ENCODE data around the gene ANKIB1. TPM values are rescaled to one million over a fixed set of nuclear protein-coding genes. Genes with fewer than 3 reads are reported as not detected.

ANKIB1 gene
- polyA plus RNA-seq, 1 experiment: 52.6 TPM

DNA sequence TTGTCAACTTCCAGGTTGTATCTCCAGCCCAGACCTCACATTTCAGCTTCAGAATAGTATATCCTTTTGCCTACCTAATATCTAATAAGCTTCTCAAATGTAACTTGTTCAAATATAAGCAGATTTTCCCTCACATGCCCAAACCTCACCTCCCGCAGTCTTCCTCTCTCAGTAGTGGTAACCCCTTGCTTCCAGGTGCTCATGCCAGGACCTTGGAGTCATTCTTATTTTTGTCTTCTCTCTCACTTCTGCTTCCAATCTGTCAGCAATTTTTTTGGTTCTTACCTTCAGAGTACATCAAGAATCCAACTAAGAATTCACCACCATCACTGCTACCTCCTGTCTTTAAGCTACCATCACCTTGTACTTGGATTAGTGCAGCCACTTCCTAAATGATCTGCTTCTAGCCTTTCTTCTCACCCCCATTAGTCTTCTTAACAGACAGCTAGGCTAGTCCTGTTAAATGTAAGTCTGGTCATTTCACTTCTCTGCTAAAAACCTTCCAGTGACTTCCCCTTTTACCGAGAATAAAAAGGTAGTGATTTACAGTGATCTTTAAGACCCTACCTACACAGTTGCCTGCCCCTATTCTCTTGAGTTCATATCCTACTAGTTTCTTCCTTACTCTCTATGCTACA, 14.0 kb downstream of the ANKIB1 start:
- CTCF ChIA-PET: interaction anchor here (0.6 kb wide), 1 partner anchor 374 kb away, joined by 4 read pairs; no protein-coding TSS in a partner anchor
- Histone ChIP-seq H3K27me3 (ENCODE audit: control insufficient read depth, insufficient read depth, low read length) (no peaks in the 10 kb centered on the region), H3K4me3 (ENCODE audit: low read depth, low read length) (no peak overlapping the region), H3K27ac (ENCODE audit: low read depth, low read length) (no peak overlapping the region), H3K9me3 (ENCODE audit: control insufficient read depth, insufficient read depth, low read length) (no peaks in the 10 kb centered on the region; the same call in 1 of the 2 replicates)
- POLR2A ChIA-PET: no interaction called here
- no peak for TF ChIP-seq CTCF (IDR thresholded peaks at IDR 0.05; ENCODE audit: low read depth, low read length)
- no peak for DNase-seq (ENCODE audit: low read depth, low spot score)

DNA sequence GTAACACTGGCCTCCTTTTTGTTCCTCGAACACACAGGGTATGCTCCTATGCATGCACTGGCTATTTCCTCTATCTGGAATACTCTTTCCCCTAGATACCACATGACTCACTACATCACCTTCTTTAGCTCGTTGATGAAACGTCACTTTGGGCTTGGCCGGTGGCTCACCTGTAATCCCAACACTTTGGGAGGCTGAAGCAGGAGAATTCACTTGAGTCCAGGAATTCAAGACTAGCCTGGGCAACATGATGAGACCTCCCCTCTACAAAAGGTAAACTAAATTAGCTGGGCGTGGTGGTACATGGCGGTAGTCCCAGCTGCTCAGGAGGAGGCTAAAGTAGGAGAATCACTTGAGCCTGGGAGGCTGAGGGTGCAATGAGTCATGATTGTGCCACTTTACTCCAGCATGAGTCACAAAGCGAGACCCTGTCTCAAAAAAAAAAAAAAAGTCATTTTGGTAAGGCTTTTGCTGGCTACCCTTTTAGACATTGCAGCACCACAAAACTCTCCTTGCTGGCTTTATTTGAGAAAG, 14.5 kb downstream of the ANKIB1 start:
- DNase-seq (ENCODE audit: low read depth, low spot score): no peak
- Histone ChIP-seq H3K27ac (ENCODE audit: low read depth, low read length) (no peak overlapping the region), H3K9me3 (ENCODE audit: control insufficient read depth, insufficient read depth, low read length) (no peaks in the 10 kb centered on the region; the same call in 1 of the 2 replicates), H3K4me3 (ENCODE audit: low read depth, low read length) (no peak overlapping the region), H3K27me3 (ENCODE audit: control insufficient read depth, insufficient read depth, low read length) (no peaks in the 10 kb centered on the region)
- no peak for TF ChIP-seq CTCF (IDR thresholded peaks at IDR 0.05; ENCODE audit: low read depth, low read length)
- ChIA-PET CTCF (no interaction called here), POLR2A (no interaction called here)

DNA sequence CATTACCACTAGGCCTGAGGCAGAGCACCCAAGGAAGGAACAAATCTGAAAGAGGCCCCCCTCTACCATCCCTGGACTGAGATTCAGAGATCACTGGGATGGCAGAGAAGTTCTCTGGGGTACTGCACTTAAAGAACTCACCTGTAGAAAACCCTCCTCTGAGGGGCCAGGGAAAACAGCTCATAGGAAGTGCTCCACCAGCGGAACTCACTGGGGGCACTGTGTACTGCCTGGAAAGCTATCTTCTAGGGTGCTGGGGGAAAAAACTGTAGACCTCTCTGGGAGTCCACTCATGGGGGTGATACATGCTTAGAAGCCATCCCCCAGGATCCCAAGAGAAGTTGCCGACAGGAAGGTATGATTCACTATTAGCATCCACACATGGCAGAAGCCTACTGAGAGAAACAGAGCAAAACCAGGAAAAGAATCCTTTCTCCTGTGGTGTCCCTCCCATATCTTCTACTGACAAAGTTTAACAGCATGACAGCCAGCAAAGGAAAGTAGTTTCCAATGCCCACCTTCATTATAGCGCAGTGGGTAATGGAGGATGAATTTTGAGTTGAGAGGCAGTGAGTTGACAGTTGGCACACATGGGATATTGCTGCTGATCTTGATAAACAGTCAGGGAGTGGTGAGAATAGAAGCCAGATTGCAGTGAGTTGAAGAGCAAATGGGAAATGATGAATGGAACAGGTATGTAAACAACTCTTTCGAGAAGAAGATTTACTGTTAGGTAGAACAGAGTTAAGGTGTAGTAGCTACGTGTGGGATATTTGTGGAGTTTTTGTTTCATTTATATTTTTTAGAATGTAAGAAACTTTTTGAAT, 20.9 kb downstream of the ANKIB1 start:
- H3K4me3 ChIP-seq (ENCODE audit: low read depth, low read length): no peak overlapping the region
- no peaks in the 10 kb centered on the region; the same call in 1 of the 2 replicates for H3K9me3 ChIP-seq (ENCODE audit: control insufficient read depth, insufficient read depth, low read length)
- TF ChIP-seq CTCF (IDR thresholded peaks at IDR 0.05; ENCODE audit: low read depth, low read length): no peak
- POLR2A ChIA-PET: no interaction called here
- no peak for DNase-seq (ENCODE audit: low read depth, low spot score)
- H3K27ac ChIP-seq (ENCODE audit: low read depth, low read length): no peak overlapping the region
- CTCF ChIA-PET: no interaction called here
- no peaks in the 10 kb centered on the region for H3K27me3 ChIP-seq (ENCODE audit: control insufficient read depth, insufficient read depth, low read length)

DNA sequence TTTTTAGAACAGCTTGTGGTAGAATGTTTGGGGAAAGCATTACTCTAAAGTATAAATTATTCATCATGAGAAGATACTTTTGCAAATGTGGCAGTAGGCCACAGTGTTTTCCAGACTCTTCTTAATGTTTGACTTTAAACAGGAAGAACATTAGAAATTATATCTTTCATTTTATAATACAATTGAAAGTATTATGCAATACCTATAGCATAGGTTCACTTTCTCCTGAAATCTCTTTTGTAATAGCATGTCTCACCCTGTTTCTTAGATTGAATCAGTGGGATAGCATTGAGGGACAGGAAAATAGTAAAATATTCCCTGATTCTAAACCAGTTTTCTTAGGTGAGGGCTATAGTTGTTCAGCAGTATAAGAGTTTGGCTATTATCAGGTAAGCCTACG, 23.1 kb downstream of the ANKIB1 start:
- Histone ChIP-seq H3K9me3 (ENCODE audit: control insufficient read depth, insufficient read depth, low read length) (no peaks in the 10 kb centered on the region; the same call in 1 of the 2 replicates), H3K27ac (ENCODE audit: low read depth, low read length) (no peak overlapping the region), H3K27me3 (ENCODE audit: control insufficient read depth, insufficient read depth, low read length) (no peaks in the 10 kb centered on the region), H3K4me3 (ENCODE audit: low read depth, low read length) (no peak overlapping the region)
- CTCF ChIA-PET: no interaction called here
- no peak for TF ChIP-seq CTCF (IDR thresholded peaks at IDR 0.05; ENCODE audit: low read depth, low read length)
- POLR2A ChIA-PET: no interaction called here
- no peak for DNase-seq (ENCODE audit: low read depth, low spot score)

- POLR2A ChIA-PET: no interaction called here
- no peaks in the 10 kb centered on the region for H3K27me3 ChIP-seq (ENCODE audit: control insufficient read depth, insufficient read depth, low read length)
- CTCF ChIA-PET: no interaction called here
Observed at GRCh38 chr7:92275327-92275726, 29.6 kb downstream of the ANKIB1 start.

More at GRCh38 chr7:92275327-92275726, 29.6 kb downstream of the ANKIB1 start:
- TF ChIP-seq CTCF (IDR thresholded peaks at IDR 0.05; ENCODE audit: low read depth, low read length): no peak
- no peak for DNase-seq (ENCODE audit: low read depth, low spot score)
- H3K27ac ChIP-seq (ENCODE audit: low read depth, low read length): no peak overlapping the region
- no peaks in the 10 kb centered on the region for H3K9me3 ChIP-seq (ENCODE audit: control insufficient read depth, insufficient read depth, low read length)
- no peak overlapping the region for H3K4me3 ChIP-seq (ENCODE audit: low read depth, low read length)

Data from AG04450 (cell line).